ENCODE data around the gene SEMA6B.
A peak's percentile ranks its signal among the peaks of the same experiment; 100 is the strongest.

Gene SEMA6B

GRCh38 chr19:4548238-4548584 is 11.3 kb downstream of the SEMA6B start:
- Histone ChIP-seq H4K91ac (ENCODE audit: low read length) (no peak overlapping the region), H3K4me1 (ENCODE audit: control insufficient read depth, insufficient read depth, low read depth, low read length) (peaks cover 4% of the 10 kb centered on the region), H3K36me3 (ENCODE audit: control insufficient read depth in 1 of 2, insufficient read depth in 2 of 2, low read depth in 1 of 2, low read length in 2 of 2) (peaks cover 0 to 25% of the 10 kb centered on the region in 2 experiments), H2AK5ac (ENCODE audit: low read length, severe bottlenecking) (no peak overlapping the region), H3K9ac (ENCODE audit: low read length) (no peak overlapping the region), H3K4me3 (ENCODE audit: insufficient read depth in 1 of 2, low read depth in 1 of 2, low read length in 2 of 2) (no peak overlapping the region), H2AFZ (ENCODE audit: low read depth, low read length) (no peak overlapping the region), H3K23ac (ENCODE audit: low read length in 2 of 2) (no peak overlapping the region), H3K4ac (ENCODE audit: low read depth in 1 of 2, low read length in 2 of 2) (no peak overlapping the region), H3K14ac (ENCODE audit: low read length in 2 of 2) (peak overlapping the region in 1 of 2 experiments; percentile 51), H2BK15ac (ENCODE audit: low read depth, poor library complexity, severe bottlenecking) (no peak overlapping the region), H4K8ac (ENCODE audit: low read length) (no peak overlapping the region), H3K9me3 (ENCODE audit: control insufficient read depth, low read length) (no peaks in the 10 kb centered on the region), H2BK120ac (ENCODE audit: low read depth, low read length) (no peak overlapping the region), H2BK12ac (ENCODE audit: low read length in 2 of 2) (no peak overlapping the region), H3K4me2 (ENCODE audit: low read length, poor library complexity, severe bottlenecking) (no peak overlapping the region), H2BK5ac (ENCODE audit: low read depth, low read length, poor library complexity, severe bottlenecking) (no peak overlapping the region), H3K79me1 (replicated peaks; ENCODE audit: low read length, poor library complexity, severe bottlenecking) (no peaks in the 10 kb centered on the region), H3K27me3 (ENCODE audit: control insufficient read depth in 1 of 2, insufficient read depth in 1 of 2, low read length in 2 of 2) (peaks cover 0 to 39% of the 10 kb centered on the region in 2 experiments), H3K18ac (ENCODE audit: low read depth in 1 of 2, low read length in 2 of 2) (no peak overlapping the region), H3K27ac (ENCODE audit: low read length, poor library complexity, severe bottlenecking) (no peak overlapping the region)
- WGBS = 90% methylated on average over 14 of the region's 14 CpGs
- DNase-seq = no peak

- Histone ChIP-seq H3K9me3 (ENCODE audit: control insufficient read depth, low read length) (no peaks in the 10 kb centered on the region), H3K79me1 (replicated peaks; ENCODE audit: low read length, poor library complexity, severe bottlenecking) (no peaks in the 10 kb centered on the region), H3K4me3 (ENCODE audit: insufficient read depth in 1 of 2, low read depth in 1 of 2, low read length in 2 of 2) (no peak overlapping the region), H2BK15ac (ENCODE audit: low read depth, poor library complexity, severe bottlenecking) (no peak overlapping the region), H2BK120ac (ENCODE audit: low read depth, low read length) (no peak overlapping the region), H3K9ac (ENCODE audit: low read length) (no peak overlapping the region), H3K18ac (ENCODE audit: low read depth in 1 of 2, low read length in 2 of 2) (no peak overlapping the region), H2BK12ac (ENCODE audit: low read length in 2 of 2) (no peak overlapping the region), H3K27ac (ENCODE audit: low read length, poor library complexity, severe bottlenecking) (no peak overlapping the region), H3K4ac (ENCODE audit: low read depth in 1 of 2, low read length in 2 of 2) (no peak overlapping the region), H3K23ac (ENCODE audit: low read length in 2 of 2) (no peak overlapping the region), H2BK5ac (ENCODE audit: low read depth, low read length, poor library complexity, severe bottlenecking) (no peak overlapping the region), H3K4me1 (ENCODE audit: control insufficient read depth, insufficient read depth, low read depth, low read length) (peaks cover 4% of the 10 kb centered on the region), H2AK5ac (ENCODE audit: low read length, severe bottlenecking) (no peak overlapping the region), H4K91ac (ENCODE audit: low read length) (no peak overlapping the region), H4K8ac (ENCODE audit: low read length) (no peak overlapping the region), H2AFZ (ENCODE audit: low read depth, low read length) (no peak overlapping the region), H3K14ac (ENCODE audit: low read length in 2 of 2) (peak overlapping the region in 1 of 2 experiments; percentile 51), H3K4me2 (ENCODE audit: low read length, poor library complexity, severe bottlenecking) (no peak overlapping the region), H3K27me3 (ENCODE audit: control insufficient read depth in 1 of 2, insufficient read depth in 1 of 2, low read length in 2 of 2) (peaks cover 0 to 33% of the 10 kb centered on the region in 2 experiments), H3K36me3 (ENCODE audit: control insufficient read depth in 1 of 2, insufficient read depth in 2 of 2, low read depth in 1 of 2, low read length in 2 of 2) (peaks cover 0 to 28% of the 10 kb centered on the region in 2 experiments)
- 86% methylated on average over 32 of the region's 32 CpGs for WGBS
- DNase-seq = no peak
Measured at GRCh38 chr19:4547303-4548237, 11.9 kb downstream of the SEMA6B start.

DNA sequence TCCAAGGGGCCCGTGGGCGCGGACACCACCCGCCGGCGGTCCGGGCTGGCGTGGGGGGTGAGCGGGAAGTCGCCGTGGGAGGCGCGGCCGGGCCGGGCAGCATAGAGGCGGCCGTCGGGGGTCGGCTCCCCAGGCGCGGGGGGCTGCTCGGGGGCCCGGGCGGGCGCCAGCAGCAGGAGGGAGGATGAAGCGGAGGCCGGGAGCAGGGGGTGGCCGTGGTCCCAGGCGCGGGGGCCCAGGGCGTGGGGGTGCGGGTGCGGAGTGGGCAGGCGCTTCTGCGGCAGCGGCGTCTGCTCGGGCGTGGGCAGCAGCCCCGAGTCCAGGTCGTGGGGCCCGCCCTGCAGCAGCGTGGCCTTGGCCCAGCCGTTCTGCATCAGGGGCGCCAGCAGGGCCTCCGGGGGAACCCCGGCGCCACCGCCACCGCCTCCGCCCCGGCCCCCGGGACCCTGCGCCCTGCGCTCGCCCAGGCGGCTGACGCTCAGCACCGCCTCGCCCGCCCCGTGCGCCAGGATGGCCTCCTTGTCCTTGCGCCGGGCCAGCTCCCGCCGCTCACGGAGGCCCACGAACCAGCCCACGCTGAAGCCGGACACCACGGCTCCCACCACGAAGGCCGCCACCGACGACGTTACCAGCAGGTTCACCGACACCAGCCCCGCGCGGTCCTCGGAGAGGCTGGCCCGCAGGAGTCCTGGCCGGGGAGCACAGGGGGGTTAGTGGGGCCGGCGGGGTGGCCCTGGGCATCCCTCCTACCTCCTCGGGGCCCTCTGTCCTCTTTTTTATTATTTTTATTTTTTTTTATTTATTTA is 15.4 kb downstream of the SEMA6B start:
- Histone ChIP-seq H2BK15ac (ENCODE audit: low read depth, poor library complexity, severe bottlenecking) (no peak overlapping the region), H3K9ac (ENCODE audit: low read length) (no peak overlapping the region)

More for the DNA sequence above, 15.4 kb downstream of the SEMA6B start:
- no peak overlapping the region for H4K91ac ChIP-seq (ENCODE audit: low read length)
- H4K8ac ChIP-seq (ENCODE audit: low read length) = no peak overlapping the region
- 97% methylated on average over 74 of the region's 87 CpGs for WGBS
- peaks cover 4% of the 10 kb centered on the region for H3K9me3 ChIP-seq (ENCODE audit: control insufficient read depth, low read length)
- H2BK5ac ChIP-seq (ENCODE audit: low read depth, low read length, poor library complexity, severe bottlenecking) = no peak overlapping the region
- no peak overlapping the region for H3K4ac ChIP-seq (ENCODE audit: low read depth in 1 of 2, low read length in 2 of 2)
- no peak overlapping the region for H2AFZ ChIP-seq (ENCODE audit: low read depth, low read length)
- no peak for DNase-seq
- no peak overlapping the region for H2BK12ac ChIP-seq (ENCODE audit: low read length in 2 of 2)
- no peak overlapping the region for H3K18ac ChIP-seq (ENCODE audit: low read depth in 1 of 2, low read length in 2 of 2)
- no peak overlapping the region for H3K14ac ChIP-seq (ENCODE audit: low read length in 2 of 2)
- H2BK120ac ChIP-seq (ENCODE audit: low read depth, low read length) = no peak overlapping the region
- peaks cover 9 to 34% of the 10 kb centered on the region in 2 experiments for H3K27me3 ChIP-seq (ENCODE audit: control insufficient read depth in 1 of 2, insufficient read depth in 1 of 2, low read length in 2 of 2)
- H3K4me3 ChIP-seq (ENCODE audit: insufficient read depth in 1 of 2, low read depth in 1 of 2, low read length in 2 of 2) = no peak overlapping the region
- no peaks in the 10 kb centered on the region for H3K79me1 ChIP-seq (replicated peaks; ENCODE audit: low read length, poor library complexity, severe bottlenecking)
- H3K4me2 ChIP-seq (ENCODE audit: low read length, poor library complexity, severe bottlenecking) = no peak overlapping the region
- peaks cover 0 to 23% of the 10 kb centered on the region in 2 experiments for H3K36me3 ChIP-seq (ENCODE audit: control insufficient read depth in 1 of 2, insufficient read depth in 2 of 2, low read depth in 1 of 2, low read length in 2 of 2)
- H3K23ac ChIP-seq (ENCODE audit: low read length in 2 of 2) = no peak overlapping the region
- H3K27ac ChIP-seq (ENCODE audit: low read length, poor library complexity, severe bottlenecking) = no peak overlapping the region
- no peak overlapping the region for H2AK5ac ChIP-seq (ENCODE audit: low read length, severe bottlenecking)
- H3K4me1 ChIP-seq (ENCODE audit: control insufficient read depth, insufficient read depth, low read depth, low read length) = peaks cover 4% of the 10 kb centered on the region
